Transverse colon (tissue), 3 donors: ENCODE measurements around the gene ZNF493.

ENCODE experiments used
- POLR2A ChIP-seq: fragments of 450-650 bp; IDR thresholded peaks from one replicate; pipeline ENCODE4 v1.6.1; 2016; ENCODE audit warnings: antibody characterized with exemption, mild to moderate bottlenecking, moderate library complexity
- TF ChIP-seq, protein P1 (sequence below), 5 experiments: fragments of 200-600 bp in 3 of 5; fragments of 450-650 bp in 2 of 5; sonication (generic) in 3 of 5; IDR thresholded peaks; 1 replicate in 2 of 5; 2 replicates in 3 of 5; pipeline ENCODE4 v1.5.1; 2016 to 2017; ENCODE audit warnings: antibody characterized with exemption in 5 of 5, inconsistent platforms in 3 of 5, mild to moderate bottlenecking in 2 of 5, moderate library complexity in 1 of 5

DNA sequence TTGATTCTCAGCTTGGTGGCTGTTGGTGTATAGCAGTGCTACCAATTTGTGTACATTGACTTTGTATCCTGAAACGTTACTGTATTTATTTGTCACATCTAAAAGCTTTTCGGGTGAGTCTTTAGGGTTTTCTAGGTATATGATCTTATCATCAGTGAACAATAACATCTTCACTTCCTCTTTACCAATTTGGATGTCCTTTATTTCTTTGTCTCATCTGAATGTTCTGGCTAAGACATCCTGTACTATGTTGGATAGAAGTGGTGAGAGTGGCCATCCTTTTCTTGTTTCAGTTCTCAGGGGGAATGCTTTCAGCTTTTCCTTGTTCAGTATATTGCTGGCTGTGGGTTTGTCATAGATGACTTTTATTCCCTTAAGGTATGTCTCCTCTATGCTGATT, 44.1 kb upstream of the ZNF493 start:
- TF ChIP-seq, protein P1, sequence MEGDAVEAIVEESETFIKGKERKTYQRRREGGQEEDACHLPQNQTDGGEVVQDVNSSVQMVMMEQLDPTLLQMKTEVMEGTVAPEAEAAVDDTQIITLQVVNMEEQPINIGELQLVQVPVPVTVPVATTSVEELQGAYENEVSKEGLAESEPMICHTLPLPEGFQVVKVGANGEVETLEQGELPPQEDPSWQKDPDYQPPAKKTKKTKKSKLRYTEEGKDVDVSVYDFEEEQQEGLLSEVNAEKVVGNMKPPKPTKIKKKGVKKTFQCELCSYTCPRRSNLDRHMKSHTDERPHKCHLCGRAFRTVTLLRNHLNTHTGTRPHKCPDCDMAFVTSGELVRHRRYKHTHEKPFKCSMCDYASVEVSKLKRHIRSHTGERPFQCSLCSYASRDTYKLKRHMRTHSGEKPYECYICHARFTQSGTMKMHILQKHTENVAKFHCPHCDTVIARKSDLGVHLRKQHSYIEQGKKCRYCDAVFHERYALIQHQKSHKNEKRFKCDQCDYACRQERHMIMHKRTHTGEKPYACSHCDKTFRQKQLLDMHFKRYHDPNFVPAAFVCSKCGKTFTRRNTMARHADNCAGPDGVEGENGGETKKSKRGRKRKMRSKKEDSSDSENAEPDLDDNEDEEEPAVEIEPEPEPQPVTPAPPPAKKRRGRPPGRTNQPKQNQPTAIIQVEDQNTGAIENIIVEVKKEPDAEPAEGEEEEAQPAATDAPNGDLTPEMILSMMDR (IDR thresholded peaks at IDR 0.05): no peak
- no peak for TF ChIP-seq POLR2A
